H9 (cell line): Measurements from ENCODE around the gene ADORA3. TPM values are rescaled to one million over a fixed set of nuclear protein-coding genes. Genes with fewer than 3 reads are reported as not detected.
A peak's percentile ranks its signal among the peaks of the same experiment; 100 is the strongest.

Experiments used
- DNase-seq: peaks from one replicate; pipeline ENCODE4 v3.0.0-alpha.2; 2017
- H2AFZ ChIP-seq: one replicate; pipeline ENCODE4 v1.6.1; 2013; ENCODE audit warnings: mild to moderate bottlenecking, low read length, control low read depth, moderate library complexity
- H2AK5ac ChIP-seq: 2 replicates; pipeline ENCODE4 v1.6.1; 2013; ENCODE audit warnings: low read length, control low read depth, mixed read lengths; ENCODE audit not compliant: insufficient read length
- H2BK120ac ChIP-seq: one replicate; pipeline ENCODE4 v1.6.1; 2013; ENCODE audit warnings: low read depth, mild to moderate bottlenecking, low read length, control low read depth, inconsistent platforms; ENCODE audit not compliant: poor library complexity, severe bottlenecking
- H2BK12ac ChIP-seq: 2 replicates; pipeline ENCODE4 v1.6.1; 2013; ENCODE audit warnings: low read length, control low read depth, mixed read lengths, low read depth; ENCODE audit not compliant: insufficient read length
- H2BK15ac ChIP-seq: 2 replicates; pipeline ENCODE4 v1.6.1; 2013; ENCODE audit warnings: low read depth, low read length, control low read depth
- H2BK20ac ChIP-seq: one replicate; pipeline ENCODE4 v1.6.1; 2013; ENCODE audit warnings: low read depth, mild to moderate bottlenecking, low read length, control low read depth, inconsistent platforms; ENCODE audit not compliant: poor library complexity, severe bottlenecking
- H2BK5ac ChIP-seq: 2 replicates; pipeline ENCODE4 v1.6.1; 2013; ENCODE audit warnings: low read length, control low read depth, mixed read lengths; ENCODE audit not compliant: insufficient read length
- H3K14ac ChIP-seq: 2 replicates; pipeline ENCODE4 v1.6.1; 2013; ENCODE audit warnings: low read length, control low read depth; ENCODE audit not compliant: insufficient read depth
- H3K18ac ChIP-seq: 2 replicates; pipeline ENCODE4 v1.6.1; 2013; ENCODE audit warnings: low read depth, mild to moderate bottlenecking, mixed read lengths, low read length, control low read depth; ENCODE audit not compliant: insufficient read length
- H3K23ac ChIP-seq: 2 replicates; pipeline ENCODE4 v1.6.1; 2013; ENCODE audit warnings: low read length, control low read depth, mixed read lengths, low read depth; ENCODE audit not compliant: insufficient read length
- H3K23me2 ChIP-seq: 2 replicates; pipeline ENCODE4 v1.6.1; 2013; ENCODE audit warnings: low read depth, mild to moderate bottlenecking, mixed read lengths, low read length, control low read depth; ENCODE audit not compliant: insufficient read length, poor library complexity, severe bottlenecking
- H3K27ac ChIP-seq: 2 replicates; pipeline ENCODE4 v1.5.1; 2013; ENCODE audit warnings: low read length, control low read depth, mixed read lengths, low read depth; ENCODE audit not compliant: insufficient read length
- H3K27me3 ChIP-seq: 2 replicates; pipeline ENCODE4 v1.6.1; 2013; ENCODE audit warnings: low read length, control low read depth, inconsistent platforms; ENCODE audit not compliant: insufficient read depth
- H3K4ac ChIP-seq: 2 replicates; pipeline ENCODE4 v1.6.1; 2013; ENCODE audit warnings: low read depth, mild to moderate bottlenecking, control low read depth, inconsistent platforms, low read length, moderate library complexity
- H3K4me1 ChIP-seq: 2 replicates; pipeline ENCODE4 v1.6.1; 2013; ENCODE audit warnings: low read length, control low read depth, inconsistent platforms; ENCODE audit not compliant: insufficient read depth
- H3K4me2 ChIP-seq: 2 replicates; pipeline ENCODE4 v1.6.1; 2013; ENCODE audit warnings: low read length, control low read depth, mixed read lengths; ENCODE audit not compliant: insufficient read length, insufficient read depth
- H3K56ac ChIP-seq: 2 replicates; pipeline ENCODE4 v1.6.1; 2013; ENCODE audit warnings: low read depth, mild to moderate bottlenecking, mixed read lengths, low read length, control low read depth; ENCODE audit not compliant: insufficient read length
- H3K79me1 ChIP-seq: 2 replicates; pipeline ENCODE4 v1.6.1; 2013; ENCODE audit warnings: low read depth, mild to moderate bottlenecking, moderate library complexity, low read length, control low read depth, inconsistent platforms; ENCODE audit not compliant: insufficient read depth, poor library complexity, severe bottlenecking
- H3K79me2 ChIP-seq: 2 replicates; pipeline ENCODE4 v1.6.1; 2013; ENCODE audit warnings: low read length, control low read depth, inconsistent platforms; ENCODE audit not compliant: insufficient read depth
- H3K9ac ChIP-seq: 2 replicates; pipeline ENCODE4 v1.6.1; 2013; ENCODE audit warnings: low read length, control low read depth, mixed read lengths; ENCODE audit not compliant: insufficient read length; ENCODE audit errors: extremely low read depth
- H3K9me3 ChIP-seq: one replicate; pipeline ENCODE4 v1.6.1; 2013; ENCODE audit warnings: low read depth, low read length, inconsistent platforms; ENCODE audit not compliant: control insufficient read depth
- H3T11ph ChIP-seq: one replicate; pipeline ENCODE4 v1.6.1; 2013; ENCODE audit warnings: mild to moderate bottlenecking, low read length, control low read depth, inconsistent platforms
- H4K20me1 ChIP-seq: one replicate; pipeline ENCODE4 v1.6.1; 2013; ENCODE audit not compliant: control insufficient read depth, insufficient read length, insufficient read depth
- H4K5ac ChIP-seq: 2 replicates; pipeline ENCODE4 v1.6.1; 2013; ENCODE audit warnings: low read depth, mild to moderate bottlenecking, mixed read lengths, low read length, control low read depth; ENCODE audit not compliant: insufficient read length
- H4K8ac ChIP-seq: replicated peaks from 2 replicates; pipeline ENCODE4 v1.6.1; 2013; ENCODE audit warnings: low read length, control low read depth, mixed read lengths, low read depth; ENCODE audit not compliant: insufficient read length
- H4K91ac ChIP-seq: 2 replicates; pipeline ENCODE4 v1.6.1; 2013; ENCODE audit warnings: low read depth, mild to moderate bottlenecking, moderate library complexity, mixed read lengths, low read length, control low read depth; ENCODE audit not compliant: insufficient read length
- H3K27ac Mint-ChIP-seq, 3 experiments: 2 replicates in 2 of 3; 3 replicates in 1 of 3; pipeline ENCODE4 v1.8.0; 2020 to 2021; ENCODE audit warnings: mixed read lengths in 3 of 3, mild to moderate bottlenecking in 1 of 3, moderate library complexity in 1 of 3
- H3K27me3 Mint-ChIP-seq: 2 replicates; pipeline ENCODE4 v1.8.0; 2021; ENCODE audit warnings: low read depth, mild to moderate bottlenecking, moderate library complexity, mixed read lengths
- H3K36me3 Mint-ChIP-seq, 3 experiments: 2 replicates in 2 of 3; 3 replicates in 1 of 3; pipeline ENCODE4 v1.8.0; 2020 to 2021; ENCODE audit warnings: low read depth in 3 of 3, mixed read lengths in 3 of 3; ENCODE audit not compliant: insufficient read depth in 1 of 3
- H3K4me1 Mint-ChIP-seq, 2 experiments: 2 replicates each; pipeline ENCODE4 v1.8.0; 2020; ENCODE audit warnings: mixed read lengths in 2 of 2
- H3K4me3 Mint-ChIP-seq, 2 experiments: 2 replicates in 1 of 2; 3 replicates in 1 of 2; pipeline ENCODE4 v1.8.0; 2020 to 2021; ENCODE audit warnings: mild to moderate bottlenecking in 2 of 2, mixed read lengths in 2 of 2, moderate library complexity in 1 of 2
- H3K9me3 Mint-ChIP-seq, 2 experiments: 2 replicates in 1 of 2; 3 replicates in 1 of 2; pipeline ENCODE4 v1.8.0; 2020; ENCODE audit warnings: mild to moderate bottlenecking in 2 of 2, mixed read lengths in 2 of 2, moderate library complexity in 1 of 2
- CTCF ChIP-seq: fragments of 200-600 bp; sonication (generic); conservative IDR thresholded peaks from 3 replicates; pipeline ENCODE4 v1.8.0; 2021; ENCODE audit warnings: antibody characterized with exemption, mild to moderate bottlenecking
- WGBS: extraction: QIAGEN DNeasy Blood & Tissue Kit; methylation state at CpG from one replicate; pipeline ENCODE4 v1.1.7; 2013; ENCODE audit warnings: missing lambda C conversion rate, low lambda C conversion rate, mixed read lengths; ENCODE audit not compliant: insufficient read length; ENCODE audit errors: extremely low coverage; 5-methylcytosine and 5-hydroxymethylcytosine counted together
- total RNA-seq: library from RNA; stranded (reverse); gene quantifications from 2 replicates; pipeline ENCODE4 v1.2.1, GENCODE V29; 2021

The ADORA3 gene
- total RNA-seq, 1 experiment from 2014 or later, result not detected

- Histone ChIP-seq H3K14ac (no peak overlapping the region), H3K23ac (no peak overlapping the region), H4K20me1 (no peaks in the 10 kb centered on the region), H3K27ac (no peak overlapping the region), H3K9me3 (no peaks in the 10 kb centered on the region), H2BK15ac (no peak overlapping the region), H3K56ac (no peak overlapping the region), H2AK5ac (no peak overlapping the region), H2BK120ac (no peak overlapping the region), H3K9ac (no peak overlapping the region), H3K23me2 (no peaks in the 10 kb centered on the region), H3K18ac (no peak overlapping the region), H3K4ac (no peak overlapping the region), H3K79me1 (no peaks in the 10 kb centered on the region), H3T11ph (no peak overlapping the region), H2AFZ (no peak overlapping the region), H4K8ac (no peak overlapping the region), H2BK5ac (no peak overlapping the region), H3K4me1 (no peaks in the 10 kb centered on the region), H3K79me2 (no peaks in the 10 kb centered on the region), H2BK20ac (no peak overlapping the region), H4K5ac (no peak overlapping the region), H3K27me3 (no peaks in the 10 kb centered on the region), H4K91ac (no peak overlapping the region), H2BK12ac (no peak overlapping the region), H3K4me2 (no peak overlapping the region)
- Mint-ChIP-seq H3K36me3 (no peaks in the 10 kb centered on the region), H3K27ac (peak overlapping the region in 1 of 3 experiments; percentile 46; a peak in 1 of 7 replicates), H3K4me3 (no peak overlapping the region; a peak in 1 of 5 replicates), H3K9me3 (no peaks in the 10 kb centered on the region; a peak in 1 of 5 replicates), H3K27me3 (no peaks in the 10 kb centered on the region), H3K4me1 (peaks cover 6% of the 10 kb centered on the region in 2 experiments)
- no peak for TF ChIP-seq CTCF
- no CpG with 5 or more reads among the region's 4 CpGs for WGBS
- no peak for DNase-seq
These were observed 13.2 kb downstream of the ADORA3 start for GRCh38 chr1:111490220-111490619.
